Right lobe of liver (tissue), 6 donors: Measurements from ENCODE around the gene HUS1. TPM values are rescaled to one million over a fixed set of nuclear protein-coding genes. Genes with fewer than 3 reads are reported as not detected.
"Not testable (repeated sequence)": the region's sequence is repeated elsewhere in the genome, so short reads cannot be mapped to it uniquely, and the experiment has no call there.

ENCODE experiments used
- ATAC-seq, 4 donors: fragments of 200-7000 bp; cut with Tn5 transposase; one replicate each; pipeline ENCODE4 v1.9.1; 2020; ENCODE audit warnings: mild to moderate bottlenecking in 4 of 4, moderate library complexity in 4 of 4
- DNase-seq, 3 donors: peaks; one replicate each; pipeline ENCODE4 v3.0.0-alpha.2; 2020
- H3K27ac ChIP-seq, 3 donors: fragments of 200-600 bp; one replicate each; pipeline ENCODE4 v1.8.0; 2022
- H3K27me3 ChIP-seq, 2 donors: fragments of 200-600 bp; one replicate each; pipeline ENCODE4 v1.8.0; 2022
- H3K36me3 ChIP-seq, 4 donors: fragments of 200-600 bp; sonication (generic) in 1 of 4; one replicate each; pipeline versions ENCODE4 v1.5.1 to v1.8.0; 2017 to 2022; ENCODE audit warnings: control low read depth in 1 of 4
- H3K4me1 ChIP-seq, 4 donors: fragments of 200-600 bp; sonication (generic) in 1 of 4; one replicate each; pipeline versions ENCODE4 v1.5.1 to v1.8.0; 2017 to 2022; ENCODE audit warnings: control low read depth in 1 of 4
- H3K4me3 ChIP-seq, 3 donors: fragments of 200-600 bp; one replicate each; pipeline ENCODE4 v1.8.0; 2022
- H3K9me3 ChIP-seq, 4 donors: fragments of 200-600 bp; sonication (generic) in 1 of 4; one replicate each; pipeline versions ENCODE4 v1.5.1 to v1.8.0; 2017 to 2022; ENCODE audit warnings: control low read depth in 1 of 4
- POLR2A ChIP-seq: fragments of 450-650 bp; IDR thresholded peaks from one replicate; pipeline ENCODE4 v1.6.1; 2017; ENCODE audit warnings: antibody characterized with exemption, mild to moderate bottlenecking
- WGBS: methylation state at CpG from one replicate; pipeline ENCODE4 v1.1.6; 2018; ENCODE audit warnings: low coverage, low lambda C conversion rate; ENCODE audit not compliant: insufficient coverage; ENCODE audit errors: missing lambda C conversion rate; 5-methylcytosine and 5-hydroxymethylcytosine counted together
- intact Hi-C, 2 donors: fragments of 100-400 bp; cut with DNase I; formaldehyde crosslinking; loops; one replicate each; pipeline versions ENCODE4 v1.11.2 to v1.14.1; 2022
- total RNA-seq, 6 experiments: library from RNA; depleted of rRNA in 2 of 6; stranded (reverse); fragments of >200 nt in 2 of 6; fragmentation: NEBNext Ultra II Directional in 3 of 6; extraction: Animal tissue kit (Norgen Biotek cat#: 25700) in 3 of 6; gene quantifications; one replicate each; pipeline versions ENCODE4 v1.1.0 to v1.2.4, GENCODE V29; 2016 to 2023
- TF ChIP-seq, protein P1 (sequence below), 4 donors: fragments of 200-600 bp in 3 of 4; fragments of 450-650 bp in 1 of 4; IDR thresholded peaks; one replicate each; pipeline versions ENCODE4 v1.5.1 to v1.8.0; 2016 to 2022; ENCODE audit warnings: antibody characterized with exemption in 4 of 4, mild to moderate bottlenecking in 2 of 4
- donor health status: DM: no; HTN: yes; CAD: no.
- donor health status: DM: no; HTN: no; CAD: no.
- donor health status: DM: no; HTN: no; CAD: no.
- donor health status: DM: no; HTN: yes; CAD: no.
- donor health status: DM: no; HTN: yes; CAD: no.

HUS1 gene
- total RNA-seq, 6 experiments from 2014 or later: 16.1 to 40.5 (median 25.5) TPM

DNA sequence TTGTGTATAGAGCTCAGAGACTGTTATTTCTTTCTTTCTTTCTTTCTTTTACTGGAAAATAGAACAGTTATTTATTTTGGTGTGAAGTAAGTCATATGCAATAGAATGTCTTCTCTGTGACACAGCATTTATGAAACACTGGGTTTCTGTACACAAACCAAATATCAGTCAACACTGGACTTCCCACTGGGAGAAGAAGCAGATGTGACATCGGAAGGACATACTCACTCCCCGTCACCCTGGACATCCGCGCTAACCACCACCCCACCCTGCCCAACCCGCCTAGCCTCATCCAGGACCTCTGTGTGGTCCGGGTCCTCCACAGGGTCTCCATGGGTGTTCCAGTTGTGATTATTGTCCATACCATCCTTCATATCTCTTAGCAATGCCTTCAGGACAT is 27.5 kb upstream of the HUS1 start:
- no peak overlapping the region for H3K4me3 ChIP-seq
- no peaks in the 10 kb centered on the region for H3K27me3 ChIP-seq
- H3K36me3 ChIP-seq: no peaks in the 10 kb centered on the region
- TF ChIP-seq POLR2A: no peak
- TF ChIP-seq, protein P1, sequence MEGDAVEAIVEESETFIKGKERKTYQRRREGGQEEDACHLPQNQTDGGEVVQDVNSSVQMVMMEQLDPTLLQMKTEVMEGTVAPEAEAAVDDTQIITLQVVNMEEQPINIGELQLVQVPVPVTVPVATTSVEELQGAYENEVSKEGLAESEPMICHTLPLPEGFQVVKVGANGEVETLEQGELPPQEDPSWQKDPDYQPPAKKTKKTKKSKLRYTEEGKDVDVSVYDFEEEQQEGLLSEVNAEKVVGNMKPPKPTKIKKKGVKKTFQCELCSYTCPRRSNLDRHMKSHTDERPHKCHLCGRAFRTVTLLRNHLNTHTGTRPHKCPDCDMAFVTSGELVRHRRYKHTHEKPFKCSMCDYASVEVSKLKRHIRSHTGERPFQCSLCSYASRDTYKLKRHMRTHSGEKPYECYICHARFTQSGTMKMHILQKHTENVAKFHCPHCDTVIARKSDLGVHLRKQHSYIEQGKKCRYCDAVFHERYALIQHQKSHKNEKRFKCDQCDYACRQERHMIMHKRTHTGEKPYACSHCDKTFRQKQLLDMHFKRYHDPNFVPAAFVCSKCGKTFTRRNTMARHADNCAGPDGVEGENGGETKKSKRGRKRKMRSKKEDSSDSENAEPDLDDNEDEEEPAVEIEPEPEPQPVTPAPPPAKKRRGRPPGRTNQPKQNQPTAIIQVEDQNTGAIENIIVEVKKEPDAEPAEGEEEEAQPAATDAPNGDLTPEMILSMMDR (IDR thresholded peaks at IDR 0.05): no peak
- H3K9me3 ChIP-seq: no peaks in the 10 kb centered on the region
- no peak overlapping the region for H3K27ac ChIP-seq
- WGBS: 65% methylated on average over 6 of the region's 6 CpGs
- ATAC-seq: no peak
- intact Hi-C loops: loop anchor here in 1 of 2 donors (10.0 kb wide), 1 partner anchor 98 kb away; no protein-coding TSS in a partner anchor
- no peak for DNase-seq
- H3K4me1 ChIP-seq: no peaks in the 10 kb centered on the region

DNA sequence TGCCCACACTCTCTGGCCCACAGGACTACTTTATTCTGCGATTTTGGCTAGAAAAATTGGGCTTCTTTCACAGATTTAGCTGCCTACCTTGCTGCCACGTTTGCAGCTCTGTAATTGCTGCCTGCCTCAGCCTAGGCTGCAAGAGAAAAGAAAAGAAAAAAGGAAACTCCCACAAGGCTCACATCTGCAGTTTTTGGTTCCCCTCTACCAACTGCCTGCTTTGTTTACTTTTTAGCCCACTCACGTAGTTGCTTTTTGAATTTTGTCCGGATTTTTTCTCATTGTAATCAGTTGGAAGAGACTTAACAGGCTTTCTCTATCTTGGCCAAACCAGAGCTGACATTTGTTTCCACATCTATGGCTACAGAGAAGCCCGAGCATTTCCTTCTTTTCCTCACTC is 25.2 kb upstream of the HUS1 start:
- Histone ChIP-seq H3K27me3 (no peaks in the 10 kb centered on the region), H3K9me3 (no peaks in the 10 kb centered on the region), H3K36me3 (no peaks in the 10 kb centered on the region), H3K27ac (no peak overlapping the region), H3K4me1 (no peaks in the 10 kb centered on the region), H3K4me3 (no peak overlapping the region)
- DNase-seq (no peak), ATAC-seq (no peak)
- intact Hi-C loops: loop anchor here in 1 of 2 donors (10.0 kb wide), 1 partner anchor 100 kb away; no protein-coding TSS in a partner anchor
- TF ChIP-seq, protein P1 (IDR thresholded peaks at IDR 0.05): no peak
- TF ChIP-seq POLR2A: no peak
- WGBS: 15% methylated on average over 5 of the region's 5 CpGs

DNA sequence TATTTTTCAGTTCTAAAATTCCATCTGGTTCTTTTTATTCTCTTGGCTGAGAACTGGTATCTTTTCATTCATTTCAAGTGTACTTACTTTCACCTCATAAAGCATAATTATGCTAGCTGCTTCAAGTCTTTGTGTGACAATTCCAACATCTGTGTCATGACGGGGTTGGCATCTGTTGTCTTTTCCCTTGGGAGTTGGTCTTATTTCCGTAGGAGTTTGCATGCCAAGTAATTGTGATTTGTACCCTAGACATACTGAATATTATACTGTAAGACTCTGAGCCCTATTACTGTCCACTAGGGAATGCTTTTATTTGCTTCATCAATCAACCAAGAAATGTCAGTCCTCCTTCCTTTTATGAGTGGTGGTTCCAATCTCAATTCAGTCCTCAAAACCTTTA is 24.6 kb upstream of the HUS1 start:
- no peak for DNase-seq
- H3K4me3 ChIP-seq: no peak overlapping the region
- no peaks in the 10 kb centered on the region for H3K36me3 ChIP-seq
- no peak overlapping the region for H3K27ac ChIP-seq
- no peaks in the 10 kb centered on the region for H3K9me3 ChIP-seq
- no peak for ATAC-seq
- 56% methylated on average over 2 of the region's 2 CpGs for WGBS
- TF ChIP-seq, protein P1 (IDR thresholded peaks at IDR 0.05): no peak
- TF ChIP-seq POLR2A: no peak
- no peaks in the 10 kb centered on the region for H3K27me3 ChIP-seq
- intact Hi-C loops: loop anchor here in 1 of 2 donors (10.0 kb wide), 1 partner anchor 101 kb away; no protein-coding TSS in a partner anchor
- no peaks in the 10 kb centered on the region for H3K4me1 ChIP-seq

DNA sequence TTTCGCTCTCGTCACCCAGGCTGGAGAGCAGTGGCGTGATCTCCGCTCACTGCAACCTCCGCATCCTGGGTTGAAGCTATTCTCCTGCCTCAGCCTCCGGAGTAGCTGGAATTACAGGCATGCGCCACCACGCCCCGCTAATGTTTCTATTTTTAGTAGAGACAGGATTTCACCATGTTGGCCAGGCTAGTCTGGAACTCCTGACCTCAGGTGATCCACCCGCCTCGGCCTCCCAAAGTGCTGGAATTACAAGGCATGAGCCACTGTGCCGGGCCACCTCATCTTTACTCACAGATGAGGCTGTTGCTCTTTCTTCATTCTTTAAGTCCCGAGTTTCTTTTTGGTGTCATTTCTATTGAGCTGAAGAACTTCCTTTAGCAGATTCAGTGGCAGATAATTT is 20.7 kb upstream of the HUS1 start:
- ATAC-seq, H3K36me3 ChIP-seq, H3K27me3 ChIP-seq, H3K4me3 ChIP-seq, H3K9me3 ChIP-seq, DNase-seq, H3K27ac ChIP-seq, H3K4me1 ChIP-seq: not testable (repeated sequence)
- intact Hi-C loops: loop anchor here in 1 of 2 donors (10.0 kb wide), 1 partner anchor 105 kb away; no protein-coding TSS in a partner anchor
- 86% methylated on average over 13 of the region's 13 CpGs for WGBS

DNA sequence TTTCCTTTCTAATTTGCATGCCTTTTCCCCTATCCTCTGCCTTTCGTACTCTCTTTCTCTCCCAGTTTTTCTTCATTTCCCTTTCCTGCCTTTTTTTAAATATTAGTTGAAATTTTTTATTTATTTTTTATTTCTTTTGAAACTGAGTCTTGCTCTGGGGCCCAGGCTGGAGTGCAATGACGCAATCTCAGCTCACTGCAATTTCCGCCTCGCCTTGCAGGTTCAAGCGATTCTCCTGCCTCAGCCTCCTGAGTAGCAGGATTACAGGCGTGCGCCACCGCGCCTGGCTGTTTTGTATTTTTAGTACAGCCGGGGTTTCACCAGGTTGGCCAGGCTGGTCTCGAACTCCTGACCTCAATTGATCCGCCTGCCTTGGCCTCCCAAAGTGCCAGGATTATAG is 20.0 kb upstream of the HUS1 start:
- TF ChIP-seq, protein P1 (IDR thresholded peaks at IDR 0.05): no peak
- TF ChIP-seq POLR2A: no peak
- 92% methylated on average over 12 of the region's 12 CpGs for WGBS
- intact Hi-C loops: no loop called here
- Histone ChIP-seq H3K27me3 (no peaks in the 10 kb centered on the region), H3K4me1 (no peaks in the 10 kb centered on the region), H3K9me3 (no peaks in the 10 kb centered on the region), H3K36me3 (no peaks in the 10 kb centered on the region), H3K27ac (no peak overlapping the region), H3K4me3 (no peak overlapping the region)
- no peak for ATAC-seq
- DNase-seq: no peak
